Measurements from ENCODE around the gene KRT17.
"Not testable (repeated sequence)": the region's sequence is repeated elsewhere in the genome, so short reads cannot be mapped to it uniquely, and the experiment has no call there.

The KRT17 gene

GRCh38 chr17:41619036-41619926 lies 5.1 kb downstream of the KRT17 start:
- DNase-seq: no peak

- DNase-seq: no peak
Measured at GRCh38 chr17:41618341-41619035, 5.9 kb downstream of the KRT17 start.

- DNase-seq: no peak
Measured at GRCh38 chr17:41617698-41618097, 6.7 kb downstream of the KRT17 start.

GRCh38 chr17:41617136-41617535 lies 7.2 kb downstream of the KRT17 start:
- DNase-seq: no peak

- not testable (repeated sequence) for DNase-seq
Measured at GRCh38 chr17:41616486-41616885, 7.9 kb downstream of the KRT17 start.

GRCh38 chr17:41615454-41615853 lies 8.9 kb downstream of the KRT17 start:
- DNase-seq: no peak

GRCh38 chr17:41614767-41615166 lies 9.6 kb downstream of the KRT17 start:
- DNase-seq: peak; percentile 29

- no peak for DNase-seq
Measured at GRCh38 chr17:41614098-41614497, 10.3 kb downstream of the KRT17 start.

GRCh38 chr17:41613277-41614082 lies 10.9 kb downstream of the KRT17 start:
- DNase-seq: no peak

GRCh38 chr17:41612376-41613160 lies 11.8 kb downstream of the KRT17 start, which contains the start of gene KRT16:
Gene KRT16 (minus strand): TSS chr17:41612767. CDS start chr17:41612688, 79 bp downstream.
- peak; percentile 29 for DNase-seq

- no peak for DNase-seq
Measured at GRCh38 chr17:41610965-41611640, 13.3 kb downstream of the KRT17 start.

GRCh38 chr17:41610061-41610517 lies 14.3 kb downstream of the KRT17 start:
- DNase-seq: not testable (repeated sequence)

- DNase-seq: not testable (repeated sequence)
Measured at GRCh38 chr17:41606930-41607329, 17.4 kb downstream of the KRT17 start.

GRCh38 chr17:41602524-41602923 lies 21.9 kb downstream of the KRT17 start:
- no peak for DNase-seq

- DNase-seq: no peak
Measured at GRCh38 chr17:41600318-41600717, 24.1 kb downstream of the KRT17 start.

- no peak for DNase-seq
Measured at GRCh38 chr17:41599680-41600079, 24.7 kb downstream of the KRT17 start.

- DNase-seq: no peak
Measured at GRCh38 chr17:41595585-41595984, 28.8 kb downstream of the KRT17 start.

- no peak for DNase-seq
Measured at GRCh38 chr17:41594363-41594915, 29.9 kb downstream of the KRT17 start.

- DNase-seq: no peak
Measured at GRCh38 chr17:41593306-41593981, 30.9 kb downstream of the KRT17 start.

- no peak for DNase-seq
Measured at GRCh38 chr17:41592601-41593305, 31.6 kb downstream of the KRT17 start.
